Panc1 (cell line): Measurements from ENCODE around the gene MOGAT3. TPM values are rescaled to one million over a fixed set of nuclear protein-coding genes. Genes with fewer than 3 reads are reported as not detected.

Source experiments
- ATAC-seq: fragments of 200-7000 bp; cut with Tn5 transposase; 2 replicates; pipeline ENCODE4 v1.9.1; 2020; ENCODE audit warnings: mild to moderate bottlenecking, moderate library complexity
- BruUV-seq: library from RNA; stranded (reverse); fragments of 400-500 nt; replicated peaks from 2 replicates; lab custom pipeline; 2021; lab: Mats Ljungman, UMichigan
- CTCF ChIA-PET: fragments of 300-600 bp; sonication (Branson Sonifier 250); formaldehyde crosslinking; loops from one replicate; lab custom pipeline; 2022; ENCODE audit warnings: antibody characterized with exemption; lab: Charles Lee
- POLR2A ChIA-PET: fragments of 300-600 bp; sonication (Branson Sonifier 250); formaldehyde crosslinking; loops from one replicate; lab custom pipeline; 2022; ENCODE audit warnings: antibody characterized with exemption; lab: Charles Lee
- DNase-seq: peaks from one replicate; pipeline ENCODE4 v3.0.0-alpha.2; 2010; ENCODE audit warnings: low read depth, low spot score
- H3K27ac ChIP-seq: 2 replicates; pipeline ENCODE4 v1.5.1; 2011; ENCODE audit warnings: mild to moderate bottlenecking, low read length, inconsistent platforms
- H3K27me3 ChIP-seq: fragments of 200-500 bp; sonication (Bioruptor generic); 2 replicates; pipeline ENCODE4 v1.6.0; 2014; ENCODE audit warnings: low read length, inconsistent platforms; ENCODE audit not compliant: control insufficient read depth, insufficient read depth
- H3K36me3 ChIP-seq: fragments of 200-500 bp; sonication (Bioruptor generic); 2 replicates; pipeline ENCODE4 v1.5.1; 2014; ENCODE audit warnings: inconsistent platforms, mild to moderate bottlenecking, low read length, moderate library complexity; ENCODE audit not compliant: control insufficient read depth, insufficient read depth
- H3K4me1 ChIP-seq: 2 replicates; pipeline ENCODE4 v1.5.1; 2011; ENCODE audit warnings: inconsistent platforms, mild to moderate bottlenecking, low read length, moderate library complexity; ENCODE audit not compliant: control insufficient read depth, insufficient read depth
- H3K4me3 ChIP-seq, 2 experiments: 2 replicates each; pipeline ENCODE4 v1.5.1; 2011 to 2012; ENCODE audit warnings: low read depth in 2 of 2, low read length in 2 of 2, mild to moderate bottlenecking in 2 of 2, inconsistent platforms in 1 of 2, moderate library complexity in 1 of 2
- H3K9me3 ChIP-seq: fragments of 200-500 bp; sonication (Bioruptor generic); 2 replicates; pipeline ENCODE4 v1.5.1; 2014; ENCODE audit warnings: low read depth, mild to moderate bottlenecking, inconsistent platforms, low read length, moderate library complexity; ENCODE audit not compliant: control insufficient read depth, insufficient read depth
- CTCF ChIP-seq: fragments of 450-650 bp; IDR thresholded peaks from 2 replicates; pipeline ENCODE4 v1.5.1; 2017; ENCODE audit warnings: mild to moderate bottlenecking
- POLR2AphosphoS5 ChIP-seq: IDR thresholded peaks from 2 replicates; pipeline ENCODE4 v1.6.1; 2012; ENCODE audit warnings: mild to moderate bottlenecking, low read depth, low read length, moderate library complexity
- REST ChIP-seq, 2 experiments: IDR thresholded peaks; 2 replicates each; pipeline ENCODE4 v1.6.1; 2011 to 2012; ENCODE audit warnings: low read depth in 2 of 2, control low read depth in 1 of 2, low read length in 1 of 2, mild to moderate bottlenecking in 1 of 2, moderate library complexity in 1 of 2; ENCODE audit not compliant: insufficient read depth in 1 of 2
- SIN3A ChIP-seq: IDR thresholded peaks from 2 replicates; pipeline ENCODE4 v1.6.1; 2012; ENCODE audit warnings: low read depth, mild to moderate bottlenecking, low read length, moderate library complexity, borderline replicate concordance; ENCODE audit not compliant: insufficient read depth
- TCF7L2 ChIP-seq: IDR thresholded peaks from 2 replicates; pipeline ENCODE4 v1.6.1; 2011; ENCODE audit warnings: mild to moderate bottlenecking, low read depth, low read length, inconsistent platforms
- in situ Hi-C: cut with HindIII; loops from 2 replicates; pipeline ENCODE4 v1.10.0; 2016; ENCODE audit warnings: low sequenced_read_pairs, low pct_unique_long_range_greater_than_20kb
- intact Hi-C: fragments of 100-400 bp; cut with micrococcal nuclease; formaldehyde crosslinking; loops from one replicate; pipeline ENCODE4 v1.10.0; 2022; ENCODE audit not compliant: unreplicated experiment
- total RNA-seq: library from RNA; stranded (reverse); gene quantifications from one replicate; pipeline ENCODE4 v1.2.1, GENCODE V29; 2021; ENCODE audit not compliant: unreplicated experiment

The MOGAT3 gene
- total RNA-seq, 1 experiment from 2014 or later, result 0.23 TPM

GRCh38 chr7:101189109-101189508 lies 11.7 kb downstream of the MOGAT3 start:
- in situ Hi-C loops, result no loop called here
- ChIA-PET CTCF (no interaction called here), POLR2A (no interaction called here)

GRCh38 chr7:101186844-101187428 lies 13.9 kb downstream of the MOGAT3 start:
- intact Hi-C loops, result no loop called here
- Histone ChIP-seq H3K4me1 (no peaks in the 10 kb centered on the region), H3K27me3 (no peaks in the 10 kb centered on the region), H3K36me3 (no peaks in the 10 kb centered on the region), H3K9me3 (no peaks in the 10 kb centered on the region), H3K4me3 (no peak overlapping the region), H3K27ac (no peak overlapping the region)
- DNase-seq (no peak), ATAC-seq (no peak)
- ChIA-PET POLR2A (interaction anchor here (0.6 kb wide), 1 partner anchor 8 kb away, joined by 7 read pairs; no protein-coding TSS in a partner anchor), CTCF (no interaction called here)
- TF ChIP-seq SIN3A (no peak), TCF7L2 (no peak), CTCF (no peak), POLR2AphosphoS5 (no peak), REST (IDR thresholded peaks at IDR 0.05; ENCODE audit: insufficient read depth in 1 of 2, low read depth in 2 of 2, low read length in 1 of 2) (no peak)
- in situ Hi-C loops, result no loop called here
- BruUV-seq, result no TSS peak

More at GRCh38 chr7:101189109-101189508, 11.7 kb downstream of the MOGAT3 start:
- ATAC-seq (no peak), DNase-seq (no peak)
- Histone ChIP-seq H3K4me1 (no peaks in the 10 kb centered on the region), H3K27me3 (no peaks in the 10 kb centered on the region), H3K9me3 (no peaks in the 10 kb centered on the region), H3K4me3 (no peak overlapping the region), H3K27ac (no peak overlapping the region), H3K36me3 (no peaks in the 10 kb centered on the region)
- intact Hi-C loops, result no loop called here
- BruUV-seq, result no TSS peak
- TF ChIP-seq REST (IDR thresholded peaks at IDR 0.05; ENCODE audit: insufficient read depth in 1 of 2, low read depth in 2 of 2, low read length in 1 of 2) (no peak), SIN3A (no peak), CTCF (no peak), TCF7L2 (no peak), POLR2AphosphoS5 (no peak)
